Ectodermal cell (in vitro differentiated cells): ENCODE data around the gene OXA1L.
A peak's percentile ranks its signal among the peaks of the same experiment; 100 is the strongest.

ENCODE experiments used
- H3K27ac ChIP-seq: 2 replicates; pipeline ENCODE4 v1.7.0; 2013; ENCODE audit warnings: mild to moderate bottlenecking, low read depth, low read length; ENCODE audit not compliant: insufficient read depth, poor library complexity, severe bottlenecking
- H3K27me3 ChIP-seq: 2 replicates; pipeline ENCODE4 v1.7.0; 2013; ENCODE audit warnings: mild to moderate bottlenecking, low read length; ENCODE audit not compliant: insufficient read depth, control insufficient read depth, poor library complexity, severe bottlenecking
- H3K36me3 ChIP-seq: one replicate; pipeline ENCODE4 v1.7.0; 2013; ENCODE audit warnings: low read length; ENCODE audit not compliant: control insufficient read depth, insufficient read depth
- H3K4me1 ChIP-seq: one replicate; pipeline ENCODE4 v1.7.0; 2013; ENCODE audit warnings: low read length; ENCODE audit not compliant: control insufficient read depth, insufficient read depth
- H3K4me3 ChIP-seq: 2 replicates; pipeline ENCODE4 v1.7.0; 2013; ENCODE audit warnings: low read depth, low read length, control low read depth; ENCODE audit not compliant: insufficient read depth
- H3K9me3 ChIP-seq: 2 replicates; pipeline ENCODE4 v1.7.0; 2013; ENCODE audit warnings: mild to moderate bottlenecking, low read length, moderate library complexity; ENCODE audit not compliant: control insufficient read depth
- WGBS, 2 experiments: methylation state at CpG; one replicate each; pipeline ENCODE4 v1.1.7; 2013; ENCODE audit warnings: missing lambda C conversion rate in 2 of 2; 5-methylcytosine and 5-hydroxymethylcytosine counted together

Gene OXA1L

GRCh38 chr14:22822016-22822570 is 55.6 kb downstream of the OXA1L start:
- Histone ChIP-seq H3K27me3 (peaks cover 47% of the 10 kb centered on the region), H3K9me3 (no peaks in the 10 kb centered on the region), H3K36me3 (no peaks in the 10 kb centered on the region), H3K4me3 (peak overlapping the region; percentile 37), H3K27ac (no peak overlapping the region), H3K4me1 (peaks cover 19% of the 10 kb centered on the region)
- 1% methylated on average over 32 of the region's 32 CpGs for WGBS, 2 experiments
